ENCODE measurements around the gene SFTA2.

DNA sequence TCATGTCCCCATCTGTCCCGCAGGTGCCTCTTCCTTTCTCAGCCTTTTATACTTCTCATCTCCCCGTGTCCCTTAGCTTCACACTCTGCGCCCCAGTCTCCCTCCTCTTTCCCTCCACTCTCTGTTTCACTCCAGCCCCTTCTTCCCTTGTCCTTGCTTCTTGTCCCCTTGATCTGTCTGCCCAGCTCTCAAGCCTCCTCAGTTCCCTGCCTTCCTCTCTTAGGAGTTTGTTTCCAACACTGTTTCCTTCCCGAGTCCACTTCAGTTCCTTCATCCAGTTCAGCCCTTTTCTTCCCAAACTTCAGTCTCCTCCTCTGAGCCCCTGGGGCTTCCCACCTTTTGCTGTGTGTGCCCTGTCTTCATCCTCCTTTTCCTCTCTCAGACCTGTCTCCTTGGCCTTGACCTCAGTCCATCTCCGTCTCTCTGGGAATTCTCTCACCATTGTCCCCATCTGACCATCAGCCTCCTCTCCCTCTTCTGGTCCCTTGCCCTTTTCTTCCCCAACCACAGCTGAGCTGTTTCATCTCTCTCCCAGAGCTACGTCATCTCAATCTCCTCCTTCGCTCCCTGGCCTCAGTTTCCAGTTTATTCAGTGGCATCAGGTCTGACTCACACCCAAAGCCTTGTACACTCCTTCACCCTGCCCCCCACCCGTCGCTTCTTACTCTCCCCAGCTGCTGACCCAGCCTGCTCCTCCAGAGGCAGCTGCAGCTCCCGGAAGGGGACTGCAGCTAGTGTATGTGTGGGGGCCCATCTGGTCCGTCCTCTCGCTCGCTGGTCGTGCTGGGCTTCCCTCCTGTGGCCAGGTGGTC lies 50.4 kb downstream of the SFTA2 start:
- TF ChIP-seq, protein P1, sequence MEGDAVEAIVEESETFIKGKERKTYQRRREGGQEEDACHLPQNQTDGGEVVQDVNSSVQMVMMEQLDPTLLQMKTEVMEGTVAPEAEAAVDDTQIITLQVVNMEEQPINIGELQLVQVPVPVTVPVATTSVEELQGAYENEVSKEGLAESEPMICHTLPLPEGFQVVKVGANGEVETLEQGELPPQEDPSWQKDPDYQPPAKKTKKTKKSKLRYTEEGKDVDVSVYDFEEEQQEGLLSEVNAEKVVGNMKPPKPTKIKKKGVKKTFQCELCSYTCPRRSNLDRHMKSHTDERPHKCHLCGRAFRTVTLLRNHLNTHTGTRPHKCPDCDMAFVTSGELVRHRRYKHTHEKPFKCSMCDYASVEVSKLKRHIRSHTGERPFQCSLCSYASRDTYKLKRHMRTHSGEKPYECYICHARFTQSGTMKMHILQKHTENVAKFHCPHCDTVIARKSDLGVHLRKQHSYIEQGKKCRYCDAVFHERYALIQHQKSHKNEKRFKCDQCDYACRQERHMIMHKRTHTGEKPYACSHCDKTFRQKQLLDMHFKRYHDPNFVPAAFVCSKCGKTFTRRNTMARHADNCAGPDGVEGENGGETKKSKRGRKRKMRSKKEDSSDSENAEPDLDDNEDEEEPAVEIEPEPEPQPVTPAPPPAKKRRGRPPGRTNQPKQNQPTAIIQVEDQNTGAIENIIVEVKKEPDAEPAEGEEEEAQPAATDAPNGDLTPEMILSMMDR (IDR thresholded peaks at IDR 0.05) = no peak
- no peak for TF ChIP-seq ZFX (IDR thresholded peaks at IDR 0.05; ENCODE audit: borderline replicate concordance)
